Measurements from ENCODE around the gene CYP27B1.

Gene CYP27B1

DNA sequence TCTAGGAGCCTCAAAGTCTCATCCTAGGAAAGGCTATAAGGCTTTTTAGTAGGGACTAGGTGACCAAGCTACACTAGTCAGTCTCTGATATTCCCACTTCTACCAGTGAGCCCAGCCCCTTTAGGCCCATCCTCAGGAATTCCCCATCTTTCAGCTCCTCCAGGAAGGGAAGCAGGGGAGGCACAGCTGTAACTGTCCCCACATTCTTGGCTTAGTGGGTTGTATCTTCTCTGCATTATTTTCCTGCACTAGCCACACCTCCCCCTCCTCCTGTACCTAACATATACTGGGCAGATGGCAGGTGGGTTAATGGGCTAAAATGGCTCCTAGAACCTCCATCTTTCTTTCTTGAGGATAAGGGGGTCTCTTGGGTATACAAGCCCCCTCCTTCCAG lies 424 bp upstream of the CYP27B1 start:
- in situ Hi-C loops (cut with HindIII; ENCODE audit: low sequenced_read_pairs) = no loop called here

DNA sequence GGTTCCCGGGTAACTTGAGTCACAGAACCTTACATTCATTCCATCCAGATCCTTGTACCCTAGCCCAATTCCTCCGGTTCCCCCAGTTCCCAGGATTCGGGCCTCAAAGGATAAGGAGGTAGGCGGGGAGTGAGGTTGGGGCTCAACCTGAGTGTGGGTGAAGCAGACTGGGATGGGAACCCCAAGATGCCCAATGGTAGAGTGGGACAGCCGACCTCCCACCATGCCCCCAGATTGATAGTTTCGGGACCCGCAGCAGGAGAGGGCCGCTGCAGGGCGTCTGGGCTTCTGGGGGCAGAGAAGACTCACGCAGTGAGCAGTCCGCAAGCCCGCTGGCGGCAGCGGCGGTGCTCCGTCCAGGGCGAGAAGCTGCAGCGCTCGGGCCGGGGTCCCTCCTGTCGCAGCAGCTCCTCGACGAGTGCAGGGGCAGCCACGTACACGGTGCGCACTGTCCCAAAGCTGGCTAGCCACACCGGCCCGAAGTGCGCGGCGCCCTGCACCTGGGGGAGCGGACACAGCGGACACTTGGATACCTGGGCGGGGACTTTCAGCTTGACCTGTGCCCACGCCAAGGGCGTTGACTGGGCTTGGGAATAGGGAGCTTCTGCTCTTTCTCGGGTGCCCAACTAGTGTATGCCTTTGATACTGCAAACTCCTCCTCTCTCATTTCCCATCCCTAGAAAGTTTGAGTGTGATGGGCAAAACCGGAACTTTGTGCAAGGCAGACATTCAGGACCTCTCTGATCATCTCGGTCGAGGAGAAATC lies 997 bp downstream of the CYP27B1 start:
- in situ Hi-C loops (cut with HindIII; ENCODE audit: low sequenced_read_pairs) = no loop called here

DNA sequence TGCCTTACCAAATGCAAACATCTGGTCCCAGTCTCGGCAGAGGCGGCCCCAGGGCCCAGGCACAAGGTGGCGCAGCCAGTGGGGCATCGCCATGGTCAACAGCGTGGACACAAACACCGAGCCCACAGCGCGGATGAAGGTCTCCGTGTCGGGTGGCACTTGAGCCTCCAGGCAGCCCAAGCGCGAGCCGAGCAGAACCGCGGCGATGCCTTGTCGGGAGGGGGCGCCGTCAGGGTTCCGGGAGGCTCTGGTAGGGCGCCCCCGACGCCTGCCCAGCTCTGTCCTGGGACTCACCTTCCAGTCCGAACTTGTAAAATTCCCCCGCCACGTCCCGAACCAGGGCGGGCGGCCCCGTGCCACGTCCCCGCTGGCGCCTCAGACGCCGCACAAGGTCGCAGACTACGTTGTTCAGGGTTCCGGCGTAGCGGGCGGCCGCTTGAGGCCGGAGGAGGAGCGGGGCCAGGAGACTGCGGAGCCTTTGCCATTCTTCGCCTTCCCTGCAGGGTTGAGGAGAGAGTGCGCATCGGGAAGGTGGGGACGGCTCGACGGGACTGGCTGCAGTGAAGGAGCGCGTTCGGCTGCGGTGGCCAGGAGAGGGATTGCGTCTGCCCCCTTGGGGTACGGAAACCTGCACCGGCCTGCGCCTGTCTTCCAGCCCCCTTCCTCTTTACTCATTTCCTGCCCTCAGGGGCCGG lies 1.7 kb downstream of the CYP27B1 start:
- in situ Hi-C loops (cut with HindIII; ENCODE audit: low sequenced_read_pairs) = no loop called here

DNA sequence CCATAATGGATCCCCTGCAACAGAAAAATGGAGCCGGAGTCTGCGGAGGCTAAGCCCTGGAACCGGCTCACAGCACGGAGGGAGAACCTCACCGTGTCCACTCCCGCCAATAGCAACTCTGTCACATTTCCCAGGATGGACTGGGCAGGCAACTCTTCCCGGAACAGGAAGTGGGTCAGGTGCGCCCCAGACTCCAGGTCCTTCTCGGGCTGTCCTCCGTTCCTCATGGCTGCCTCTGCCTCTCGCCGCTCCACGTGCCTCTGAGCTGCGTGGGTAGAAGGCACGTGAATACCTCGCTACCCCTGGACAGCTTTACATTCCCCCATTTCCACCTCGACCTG lies 2.2 kb downstream of the CYP27B1 start:
- in situ Hi-C loops (cut with HindIII; ENCODE audit: low sequenced_read_pairs) = no loop called here

DNA sequence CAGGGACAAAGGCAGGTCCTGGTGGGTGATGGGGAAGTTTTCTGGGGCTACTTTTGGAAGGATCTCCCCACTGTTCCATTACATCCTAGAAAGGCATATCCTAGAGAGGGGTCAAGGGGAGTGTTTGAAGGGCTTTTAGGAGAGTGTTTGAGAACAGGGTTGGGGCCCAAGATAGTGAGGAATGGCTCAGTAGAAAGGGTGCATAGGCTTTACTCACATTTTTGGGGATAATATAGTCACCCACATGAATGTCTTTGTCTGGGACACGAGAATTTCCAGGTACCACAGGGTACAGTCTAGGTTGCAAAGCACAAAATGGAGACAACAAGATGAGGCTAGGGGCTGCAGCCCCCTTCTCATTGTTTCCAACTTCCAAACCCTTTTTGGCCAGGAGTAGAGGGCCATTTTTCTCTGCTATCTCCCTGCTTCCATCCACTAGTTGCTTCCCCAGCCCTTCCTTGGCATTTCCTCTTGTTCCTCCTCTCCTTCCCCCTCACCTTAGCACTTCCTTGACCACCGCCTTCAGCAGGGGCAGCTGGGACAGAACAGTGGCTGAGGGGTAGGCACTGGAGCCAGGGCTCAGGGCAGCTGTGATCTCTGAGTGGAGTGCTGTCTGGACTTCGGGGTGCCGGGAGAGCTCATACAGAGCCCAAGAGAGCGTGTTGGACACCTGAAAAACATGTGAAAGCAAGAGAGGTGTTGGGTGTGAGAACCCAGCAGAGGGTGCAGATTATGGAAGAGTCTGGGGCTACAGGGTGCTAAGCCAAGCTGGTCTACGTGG lies 2.8 kb downstream of the CYP27B1 start:
- in situ Hi-C loops (cut with HindIII; ENCODE audit: low sequenced_read_pairs) = no loop called here

DNA sequence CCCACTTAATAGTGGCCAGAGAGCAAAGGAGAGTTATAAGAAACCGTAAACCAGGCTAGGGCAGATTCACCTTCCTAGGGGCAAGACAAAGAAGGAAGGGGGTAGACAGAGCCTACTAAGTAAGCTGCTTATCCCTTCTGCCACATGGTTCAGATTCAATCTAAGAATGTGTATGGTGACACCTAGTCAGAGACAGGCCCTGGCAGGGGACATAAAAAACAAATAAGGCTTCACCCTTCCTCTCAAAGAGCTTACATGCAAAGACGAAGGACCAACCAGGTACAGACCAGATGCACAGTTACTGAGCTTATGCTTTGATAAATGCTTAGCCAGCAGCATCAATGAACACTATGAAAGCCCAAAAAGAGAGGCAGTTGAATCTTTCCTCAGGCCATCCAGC lies 4.4 kb downstream of the CYP27B1 start:
- in situ Hi-C loops (cut with HindIII; ENCODE audit: low sequenced_read_pairs) = no loop called here

DNA sequence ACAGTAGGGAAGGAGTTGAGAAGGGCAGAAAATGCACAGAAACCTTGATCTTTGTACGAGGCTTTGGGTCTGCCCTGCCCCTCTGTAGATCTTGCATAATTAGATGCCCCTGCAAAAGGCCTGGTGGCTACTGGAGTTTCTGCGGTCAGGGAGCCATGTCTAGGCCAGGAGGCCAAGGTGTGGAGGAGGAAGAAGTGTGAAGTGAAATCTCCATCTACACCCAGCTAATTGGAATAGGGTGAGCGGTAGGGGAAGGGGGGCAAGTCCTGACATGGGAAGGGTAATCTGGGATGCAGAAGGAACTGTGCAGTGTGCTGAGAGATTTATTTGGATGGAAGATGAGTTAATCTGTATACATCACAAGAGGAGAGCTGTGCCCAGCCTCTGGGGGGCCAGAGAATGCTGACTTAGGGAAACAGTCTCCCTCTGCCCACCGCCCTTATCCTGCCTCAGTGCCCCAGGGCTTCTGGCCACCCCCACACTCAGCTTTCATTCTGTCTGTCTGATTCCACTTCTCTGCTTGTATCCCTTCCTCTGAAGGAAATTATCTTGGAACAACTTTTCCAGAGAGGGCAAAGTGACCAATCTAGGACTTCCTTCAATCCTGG lies 5.4 kb downstream of the CYP27B1 start:
- in situ Hi-C loops (cut with HindIII; ENCODE audit: low sequenced_read_pairs) = no loop called here

DNA sequence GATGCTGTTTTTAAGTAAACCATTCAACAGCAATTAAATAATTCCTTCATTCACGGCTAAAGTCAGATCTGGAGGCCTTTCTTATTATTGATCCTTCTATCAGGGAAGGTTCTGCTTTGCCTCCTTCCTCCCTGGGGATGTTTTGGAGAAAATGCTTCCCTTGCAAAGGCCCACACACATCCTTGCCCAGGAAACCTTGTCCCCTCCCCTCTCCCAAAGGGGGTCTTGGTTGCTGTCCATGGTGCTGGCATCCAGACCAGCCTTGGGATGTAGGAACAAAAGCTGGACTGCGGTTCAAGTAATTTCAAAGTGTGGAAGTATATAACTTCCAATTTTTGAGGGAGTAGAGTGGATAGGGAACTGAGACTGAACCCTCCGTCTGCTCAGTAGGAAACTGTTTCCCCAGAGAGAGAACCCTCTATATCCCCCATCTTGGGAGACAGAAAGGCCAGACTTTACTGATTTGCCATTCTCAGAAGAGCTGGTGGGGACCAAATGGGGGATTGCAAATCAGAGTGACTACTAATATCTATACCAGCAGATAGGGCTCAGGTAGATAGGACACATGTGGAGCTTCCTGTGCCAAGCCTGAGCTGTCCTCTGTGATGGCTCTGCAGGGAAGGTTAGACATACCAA lies 6.4 kb downstream of the CYP27B1 start:
- in situ Hi-C loops (cut with HindIII; ENCODE audit: low sequenced_read_pairs) = no loop called here

DNA sequence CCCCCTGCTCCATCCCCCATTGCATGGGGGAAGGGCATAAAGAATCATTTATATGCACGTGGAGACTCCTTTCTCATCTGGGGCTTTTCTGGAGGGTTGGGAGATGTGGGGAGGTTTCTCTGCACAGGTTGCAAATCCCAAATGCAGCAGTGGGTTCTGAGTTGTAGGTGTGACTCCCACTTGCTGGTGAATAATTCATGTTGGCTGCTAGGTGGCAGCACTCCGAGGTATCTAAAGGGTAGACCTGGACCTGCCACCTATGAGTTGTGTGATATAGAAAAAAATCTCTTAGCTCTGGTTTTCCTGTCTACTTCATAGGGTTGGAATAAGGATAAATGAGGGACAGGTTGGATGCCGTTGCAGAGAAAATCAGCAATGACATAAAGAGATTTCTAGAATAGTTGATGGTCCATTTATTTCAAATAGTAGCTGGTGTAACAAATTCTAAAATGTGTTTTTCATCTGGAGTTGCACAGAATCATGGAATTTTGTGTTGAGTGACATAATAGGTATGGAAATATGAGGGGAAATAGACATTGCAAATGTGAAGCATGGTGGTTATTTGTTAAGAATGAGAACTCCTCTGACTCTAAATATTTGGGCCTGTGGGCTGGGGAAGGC lies 7.4 kb downstream of the CYP27B1 start:
- in situ Hi-C loops (cut with HindIII; ENCODE audit: low sequenced_read_pairs) = no loop called here

DNA sequence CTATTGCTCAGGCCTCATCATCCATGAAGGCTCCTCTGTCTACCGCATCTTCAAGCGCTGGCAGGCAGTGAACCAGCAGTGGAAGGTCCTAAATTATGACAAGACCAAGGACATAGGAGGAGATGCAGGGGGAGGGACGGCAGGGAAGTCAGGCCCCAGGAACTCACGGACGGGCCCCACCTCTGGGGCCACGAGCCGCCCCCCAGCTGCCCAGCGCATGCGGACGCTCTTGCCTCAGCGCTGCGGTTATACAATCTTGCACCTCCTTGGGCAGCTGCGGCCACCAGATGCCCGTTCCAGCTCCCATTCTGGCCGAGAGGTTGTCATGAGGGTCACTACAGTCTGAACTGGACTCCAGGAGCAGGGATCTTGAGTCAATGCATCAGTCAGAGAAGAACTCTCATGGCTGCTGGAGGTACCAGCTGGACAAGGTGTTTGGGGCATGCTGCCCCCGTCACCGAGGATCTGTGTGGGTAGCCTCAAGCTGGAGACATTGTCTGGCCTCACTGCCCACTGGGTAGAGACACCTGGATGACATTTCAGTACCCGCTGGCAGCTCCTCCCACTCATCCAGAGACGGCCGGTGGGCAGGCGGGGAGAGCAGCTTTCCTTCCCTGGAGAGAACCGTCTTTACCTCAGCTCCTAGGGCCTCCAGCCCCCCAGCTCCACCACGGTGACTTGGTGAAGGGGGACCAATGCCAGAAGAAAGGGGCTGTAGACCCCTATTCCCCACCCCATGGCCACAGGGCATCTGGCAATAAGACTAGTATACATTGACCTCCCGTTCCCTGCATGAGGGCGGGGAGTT lies 8.1 kb downstream of the CYP27B1 start:
- in situ Hi-C loops (cut with HindIII; ENCODE audit: low sequenced_read_pairs) = no loop called here

DNA sequence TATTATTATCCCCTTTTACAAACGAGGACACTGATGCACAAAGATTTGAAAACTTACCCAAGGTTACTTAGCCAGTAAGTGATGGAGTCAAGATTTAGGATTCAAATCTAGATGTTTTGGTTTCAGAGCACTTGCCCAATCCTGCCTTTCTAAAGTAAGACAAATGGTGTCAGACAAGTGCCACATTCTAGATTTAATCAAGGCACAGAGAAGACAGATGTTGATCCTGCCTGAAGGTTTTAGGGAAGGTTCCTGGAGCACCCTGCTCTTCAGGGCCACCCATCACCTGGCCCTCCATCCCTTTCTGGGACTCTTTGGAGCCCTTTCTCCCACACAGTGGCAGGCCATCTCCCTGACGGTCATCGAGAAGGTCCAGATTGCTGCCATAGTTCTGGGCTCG lies 9.1 kb downstream of the CYP27B1 start:
- in situ Hi-C loops (cut with HindIII; ENCODE audit: low sequenced_read_pairs) = no loop called here

DNA sequence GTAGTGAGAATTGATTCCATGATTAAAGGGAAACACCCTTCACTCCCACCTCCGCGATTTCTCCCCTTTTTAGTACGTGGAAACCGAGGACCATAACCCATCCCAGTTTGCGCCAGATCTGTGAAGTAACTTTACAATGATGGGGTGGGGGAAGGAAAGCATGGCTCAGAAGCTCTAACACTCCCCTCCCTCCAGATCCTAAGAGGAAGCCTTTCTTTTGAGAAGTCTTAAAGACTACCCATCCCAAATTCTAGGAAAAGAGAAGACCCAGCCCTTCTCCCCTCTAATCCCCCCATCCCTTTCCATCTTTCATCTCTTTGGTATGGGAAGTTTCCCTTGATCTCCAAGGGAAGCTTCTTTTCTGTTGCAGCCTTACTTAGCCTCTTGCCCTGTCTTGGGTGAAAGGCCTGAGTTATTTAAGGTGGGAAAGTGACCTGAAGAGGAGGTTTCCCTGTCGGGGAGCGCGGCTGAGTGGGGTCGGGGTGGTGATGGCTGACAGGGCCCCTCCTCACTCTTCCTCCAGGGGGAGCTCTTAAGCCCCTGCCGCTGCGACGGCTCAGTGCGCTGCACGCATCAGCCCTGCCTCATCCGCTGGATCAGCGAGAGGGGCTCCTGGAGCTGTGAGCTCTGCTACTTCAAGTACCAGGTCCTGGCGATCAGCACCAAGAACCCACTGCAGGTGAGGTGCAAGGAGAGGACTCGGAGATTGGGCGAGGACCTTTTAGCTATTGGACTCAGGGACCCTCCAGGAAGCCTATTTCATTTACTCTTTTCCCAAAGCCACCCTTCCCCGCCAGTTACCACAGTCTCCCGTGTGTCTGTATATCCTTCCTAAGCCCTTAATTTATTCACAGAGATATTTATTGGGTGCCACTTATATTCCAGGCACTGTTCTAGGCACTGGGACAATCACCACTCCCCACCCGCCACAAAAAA lies 10.2 kb downstream of the CYP27B1 start:
- in situ Hi-C loops (cut with HindIII; ENCODE audit: low sequenced_read_pairs) = no loop called here

DNA sequence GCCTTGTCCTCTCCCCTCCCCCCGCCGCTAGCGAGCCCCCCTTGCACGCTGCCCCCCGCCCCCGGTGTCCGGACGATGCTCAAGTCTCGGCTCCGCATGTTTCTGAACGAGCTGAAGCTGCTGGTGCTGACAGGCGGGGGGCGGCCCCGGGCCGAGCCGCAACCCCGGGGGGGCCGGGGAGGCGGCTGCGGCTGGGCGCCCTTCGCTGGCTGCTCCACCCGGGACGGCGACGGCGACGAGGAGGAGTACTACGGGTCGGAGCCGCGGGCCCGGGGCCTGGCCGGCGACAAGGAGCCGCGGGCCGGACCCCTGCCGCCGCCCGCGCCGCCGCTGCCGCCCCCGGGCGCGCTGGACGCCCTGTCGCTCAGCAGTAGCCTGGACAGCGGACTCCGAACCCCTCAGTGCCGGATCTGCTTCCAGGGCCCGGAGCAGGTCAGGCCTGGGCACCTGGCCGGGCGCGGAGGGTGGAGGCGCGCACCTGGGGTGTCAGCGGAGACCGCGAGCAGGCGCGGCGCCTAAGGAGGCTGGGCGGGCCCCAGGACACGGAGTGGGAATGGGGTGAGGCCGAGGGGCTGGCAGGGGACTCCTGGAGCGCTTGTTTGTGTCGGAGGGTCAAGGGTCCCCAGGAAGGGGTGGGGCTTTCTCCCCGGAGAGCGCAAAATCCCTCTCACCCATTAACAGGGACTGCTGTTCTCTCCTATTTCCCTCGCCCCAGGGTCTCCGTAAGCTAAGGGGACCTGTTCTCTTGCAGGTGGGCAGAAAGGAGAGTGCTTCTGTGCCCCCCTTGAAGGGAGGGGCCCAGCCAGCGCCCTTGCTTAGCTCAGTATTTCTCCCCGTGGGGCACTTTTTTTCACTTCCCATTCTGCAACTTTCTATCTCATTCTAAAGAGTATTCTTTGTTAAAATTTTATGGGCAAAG lies 11.2 kb downstream of the CYP27B1 start:
- in situ Hi-C loops (cut with HindIII; ENCODE audit: low sequenced_read_pairs) = no loop called here

DNA sequence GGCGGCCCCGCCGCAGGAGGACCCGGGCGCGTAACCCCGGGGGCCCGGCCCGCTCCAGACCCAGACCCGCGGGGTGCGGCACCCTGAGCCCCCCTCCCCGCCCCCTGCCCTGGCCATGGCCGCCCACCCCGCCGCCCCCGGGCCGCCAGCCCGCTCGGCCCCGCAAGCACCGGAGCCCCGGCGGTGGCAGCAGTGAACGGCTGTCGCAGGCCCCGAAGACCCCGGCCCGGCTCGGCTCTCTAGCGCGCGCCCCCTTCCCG lies 11.8 kb downstream of the CYP27B1 start:
- in situ Hi-C loops (cut with HindIII; ENCODE audit: low sequenced_read_pairs) = no loop called here

DNA sequence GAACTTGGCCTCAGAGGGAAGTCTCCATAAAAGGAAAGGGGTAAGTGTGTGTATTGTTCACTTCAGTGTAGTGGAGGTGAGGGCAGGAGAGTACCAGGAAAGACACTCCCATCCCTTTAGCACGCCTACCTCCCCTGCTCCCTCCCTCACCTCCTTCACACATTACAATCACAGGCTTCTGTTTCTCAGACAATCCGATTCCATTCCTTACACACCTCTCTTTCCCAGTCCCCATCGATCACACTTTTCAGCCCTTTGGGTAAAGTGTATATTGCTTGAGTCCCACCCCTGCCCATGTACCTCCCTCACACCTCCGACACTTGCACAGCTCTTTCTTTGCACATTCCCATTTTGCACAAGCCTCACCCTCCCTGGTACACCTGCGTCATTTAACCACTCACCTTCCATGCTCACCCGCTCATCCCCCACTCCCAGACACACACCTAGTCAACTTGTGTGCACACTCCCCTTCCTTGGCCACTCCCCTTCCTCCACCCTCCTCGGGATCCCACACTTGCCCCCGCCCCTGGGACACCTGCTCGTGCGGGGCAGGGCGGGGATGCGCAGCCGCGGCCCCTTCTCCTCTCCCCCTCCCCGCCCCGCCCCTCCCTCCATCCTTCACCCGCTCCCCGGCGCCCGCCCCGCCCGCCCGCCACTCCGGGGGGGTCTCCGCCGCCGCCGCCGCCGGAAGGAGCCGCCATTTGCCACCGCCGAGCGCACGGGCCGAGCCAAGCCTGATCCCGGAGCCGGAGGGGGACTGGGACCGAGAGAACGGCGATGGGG lies 12.3 kb downstream of the CYP27B1 start, which contains the start of gene MARCHF9:
TSS of gene MARCHF9 (plus strand) at position 693 of the 783 bp plus-strand sequence. CDS start 426 bp downstream, outside the sequence.
- in situ Hi-C loops (cut with HindIII; ENCODE audit: low sequenced_read_pairs) = no loop called here

DNA sequence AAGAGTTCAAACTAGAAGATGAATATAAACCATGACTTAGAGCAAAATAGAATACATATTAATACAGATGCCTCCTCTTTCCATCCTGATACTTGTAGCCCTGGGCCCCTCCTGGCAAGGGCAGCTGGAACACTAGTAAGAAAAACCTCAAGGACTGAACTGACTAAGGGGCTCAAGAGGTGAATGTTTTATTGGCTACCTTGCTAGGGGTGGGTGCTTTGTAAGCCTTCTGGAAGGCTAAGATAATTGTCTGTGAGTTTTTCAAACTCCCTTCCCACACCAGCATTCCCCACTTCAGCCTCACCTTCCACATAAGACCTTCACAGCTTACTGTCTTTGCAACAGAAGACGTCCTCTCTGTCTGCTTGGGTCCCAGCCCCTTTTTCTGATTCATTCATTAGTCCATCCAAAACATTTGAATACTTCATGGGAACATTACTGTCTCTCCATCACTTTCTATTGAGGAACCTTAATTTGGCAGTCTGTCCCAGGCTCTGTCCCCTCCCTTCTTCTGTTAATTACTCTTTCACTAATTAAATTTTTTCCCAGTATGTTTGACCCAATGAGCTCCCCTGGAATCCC lies 13.0 kb downstream of the CYP27B1 start:
- in situ Hi-C loops (cut with HindIII; ENCODE audit: low sequenced_read_pairs) = no loop called here

DNA sequence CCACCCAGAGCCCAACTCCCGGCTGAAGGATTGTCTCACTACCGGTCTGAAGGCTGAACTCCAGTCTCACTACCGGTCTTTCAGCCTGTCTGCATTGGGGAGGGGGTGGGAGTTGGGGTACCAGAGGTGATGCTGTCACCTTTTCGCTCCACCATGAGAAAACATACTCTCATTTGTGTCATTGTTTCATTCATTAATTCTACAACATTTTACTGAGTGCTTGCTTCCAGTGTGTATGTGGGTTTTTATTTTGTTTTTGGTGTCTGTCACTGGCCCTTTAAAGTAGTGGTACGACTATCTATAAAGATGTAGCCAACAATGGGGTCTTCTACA lies 14.2 kb downstream of the CYP27B1 start:
- in situ Hi-C loops (cut with HindIII; ENCODE audit: low sequenced_read_pairs) = no loop called here

Data from DLD1 (cell line).